Coronary artery (tissue), 2 donors: ENCODE measurements around the gene CAMK2D.
"Not testable (repeated sequence)": the region's sequence is repeated elsewhere in the genome, so short reads cannot be mapped to it uniquely, and the experiment has no call there.

ENCODE experiments used
- DNase-seq: peaks from one replicate; pipeline ENCODE4 v3.0.0-alpha.2; 2017; ENCODE audit warnings: low spot score
- H3K27ac ChIP-seq, 2 donors: fragments of 200-600 bp; sonication (generic); one replicate each; pipeline ENCODE4 v1.5.1; 2016 to 2019
- H3K4me3 ChIP-seq: fragments of 200-600 bp; sonication (generic); 2 replicates; pipeline ENCODE4 v1.5.1; 2016; ENCODE audit warnings: mild to moderate bottlenecking, moderate library complexity
- TF ChIP-seq, protein P1 (sequence below): fragments of 200-600 bp; sonication (generic); IDR thresholded peaks from one replicate; pipeline ENCODE4 v1.5.1; 2019; ENCODE audit warnings: antibody characterized with exemption

CAMK2D gene

GRCh38 chr4:113761620-113762185 is at the start of gene CAMK2D:
Gene CAMK2D, minus strand, starts transcription at chr4:113761738. Its CDS starts 670 bp downstream, at chr4:113761068.
- peak; percentile 92 for DNase-seq
- TF ChIP-seq, protein P1, sequence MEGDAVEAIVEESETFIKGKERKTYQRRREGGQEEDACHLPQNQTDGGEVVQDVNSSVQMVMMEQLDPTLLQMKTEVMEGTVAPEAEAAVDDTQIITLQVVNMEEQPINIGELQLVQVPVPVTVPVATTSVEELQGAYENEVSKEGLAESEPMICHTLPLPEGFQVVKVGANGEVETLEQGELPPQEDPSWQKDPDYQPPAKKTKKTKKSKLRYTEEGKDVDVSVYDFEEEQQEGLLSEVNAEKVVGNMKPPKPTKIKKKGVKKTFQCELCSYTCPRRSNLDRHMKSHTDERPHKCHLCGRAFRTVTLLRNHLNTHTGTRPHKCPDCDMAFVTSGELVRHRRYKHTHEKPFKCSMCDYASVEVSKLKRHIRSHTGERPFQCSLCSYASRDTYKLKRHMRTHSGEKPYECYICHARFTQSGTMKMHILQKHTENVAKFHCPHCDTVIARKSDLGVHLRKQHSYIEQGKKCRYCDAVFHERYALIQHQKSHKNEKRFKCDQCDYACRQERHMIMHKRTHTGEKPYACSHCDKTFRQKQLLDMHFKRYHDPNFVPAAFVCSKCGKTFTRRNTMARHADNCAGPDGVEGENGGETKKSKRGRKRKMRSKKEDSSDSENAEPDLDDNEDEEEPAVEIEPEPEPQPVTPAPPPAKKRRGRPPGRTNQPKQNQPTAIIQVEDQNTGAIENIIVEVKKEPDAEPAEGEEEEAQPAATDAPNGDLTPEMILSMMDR: peak; percentile 49
- Histone ChIP-seq H3K4me3 (peak within 1 kb of the TSS; percentile 88), H3K27ac (peak within 1 kb of the TSS; percentile 92 to 98)

- TF ChIP-seq, protein P1: no peak
- no peak overlapping the region for H3K4me3 ChIP-seq
- H3K27ac ChIP-seq: no peak overlapping the region
- no peak for DNase-seq
Observed at GRCh38 chr4:113810906-113811305, 49.4 kb upstream of the CAMK2D start.

DNA sequence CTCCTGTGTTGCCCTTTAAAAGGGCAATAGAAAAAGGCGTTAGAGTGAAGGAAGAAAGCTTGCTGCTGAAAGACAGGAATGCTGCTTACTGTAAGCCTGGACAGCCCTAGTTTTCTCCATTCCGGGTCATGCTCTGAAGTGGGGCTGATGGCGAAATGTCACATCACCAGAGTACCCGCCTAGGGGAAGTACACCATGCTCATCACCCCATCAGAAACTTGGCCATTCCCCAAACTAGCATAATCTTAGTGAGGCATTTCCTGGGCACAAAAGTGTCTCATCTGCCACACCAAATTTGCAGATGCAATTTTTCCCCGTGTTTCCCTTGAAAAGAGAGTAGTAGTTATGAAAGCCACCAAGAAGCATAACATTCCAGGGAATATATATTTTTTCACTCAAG is 47.8 kb upstream of the CAMK2D start:
- Histone ChIP-seq H3K27ac (no peak overlapping the region), H3K4me3 (no peak overlapping the region)
- no peak for DNase-seq
- TF ChIP-seq, protein P1: no peak

DNA sequence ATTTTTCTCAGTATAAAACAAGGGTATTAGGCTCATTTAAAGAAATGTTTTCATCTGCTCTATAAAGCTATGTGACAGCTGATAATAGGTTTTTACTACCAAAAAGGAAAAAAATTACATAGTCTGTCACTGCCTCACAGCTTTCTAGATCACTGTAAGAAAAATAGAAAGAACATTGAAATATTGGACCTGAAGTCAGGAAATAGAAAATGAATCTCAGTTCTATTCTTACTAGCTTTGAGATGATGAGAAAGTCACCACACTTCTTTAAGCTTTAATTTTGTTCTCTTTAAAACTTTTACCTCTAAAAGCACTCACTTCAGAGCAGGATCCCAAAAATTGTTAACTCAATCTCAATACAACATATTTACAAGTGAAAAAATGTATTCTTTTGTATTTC is 45.3 kb upstream of the CAMK2D start:
- Histone ChIP-seq H3K27ac (no peak overlapping the region), H3K4me3 (no peak overlapping the region)
- DNase-seq: no peak
- TF ChIP-seq, protein P1: no peak

GRCh38 chr4:113801882-113802281 is 40.3 kb upstream of the CAMK2D start:
- TF ChIP-seq, protein P1: no peak
- H3K27ac ChIP-seq: no peak overlapping the region

DNA sequence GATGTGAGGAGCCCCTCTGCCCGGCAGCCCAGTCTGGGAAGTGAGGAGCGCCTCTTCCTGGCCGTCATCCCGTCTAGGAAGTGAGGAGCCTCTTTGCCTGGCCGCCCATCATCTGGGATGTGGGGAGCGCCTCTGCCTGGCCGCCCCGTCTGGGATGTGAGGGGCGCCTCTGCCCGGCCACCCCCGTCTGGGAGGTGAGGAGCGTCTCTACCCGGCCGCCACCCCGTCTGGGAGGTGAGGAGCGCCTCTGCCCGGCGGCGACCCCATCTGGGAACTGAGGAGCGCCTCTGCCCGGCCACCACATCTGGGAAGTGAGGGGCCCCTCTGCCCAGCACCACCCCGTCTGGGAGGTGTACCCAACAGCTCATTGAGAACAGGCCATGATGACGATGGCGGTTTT is 34.8 kb upstream of the CAMK2D start:
- not testable (repeated sequence) for DNase-seq, H3K27ac ChIP-seq, H3K4me3 ChIP-seq

More at GRCh38 chr4:113801882-113802281, 40.3 kb upstream of the CAMK2D start:
- H3K4me3 ChIP-seq: no peak overlapping the region
- no peak for DNase-seq

- no peak overlapping the region for H3K27ac ChIP-seq
- DNase-seq: no peak
- H3K4me3 ChIP-seq: no peak overlapping the region
- TF ChIP-seq, protein P1: no peak
Observed at GRCh38 chr4:113790478-113790877, 28.9 kb upstream of the CAMK2D start.

GRCh38 chr4:113788888-113789287 is 27.4 kb upstream of the CAMK2D start:
- DNase-seq: no peak
- Histone ChIP-seq H3K27ac (no peak overlapping the region), H3K4me3 (no peak overlapping the region)
- TF ChIP-seq, protein P1: no peak
